H1 (cell line): ENCODE measurements around the gene AHR. TPM values are rescaled to one million over a fixed set of nuclear protein-coding genes. Genes with fewer than 3 reads are reported as not detected.

Experiments used
- CTCF ChIA-PET: fragments of 300-600 bp; sonication (Branson Sonifier 250); formaldehyde crosslinking; loops from one replicate; lab custom pipeline; 2021; ENCODE audit not compliant: partially characterized antibody; lab: Charles Lee
- POLR2A ChIA-PET: fragments of 300-600 bp; sonication (Branson Sonifier 250); formaldehyde crosslinking; loops from one replicate; lab custom pipeline; 2021; ENCODE audit warnings: inconsistent platforms; ENCODE audit not compliant: partially characterized antibody; lab: Charles Lee
- DNase-seq, 2 experiments: peaks; one replicate each; pipeline versions ENCODE4 v3.0.0 to v3.0.0-alpha.2; 2010 to 2022; ENCODE audit warnings: low spot score in 2 of 2, low read depth in 1 of 2, mixed read lengths in 1 of 2
- FAIRE-seq: peaks from 2 replicates; lab custom pipeline; 2011; peaks lifted over from hg19 to GRCh38; lab: Jason Lieb, UNC
- H2AFZ ChIP-seq: 2 replicates; pipeline ENCODE4 v1.8.1; 2012; ENCODE audit warnings: low read length, inconsistent platforms
- H2AK5ac ChIP-seq: 2 replicates; pipeline ENCODE4 v1.6.1; 2013; ENCODE audit warnings: low read depth, low read length
- H2BK120ac ChIP-seq: replicated peaks from 2 replicates; pipeline ENCODE3; 2013; ENCODE audit warnings: low read depth, low read length, inconsistent platforms
- H2BK12ac ChIP-seq: 2 replicates; pipeline ENCODE4 v1.6.1; 2013; ENCODE audit warnings: low read depth, low read length
- H2BK15ac ChIP-seq: 2 replicates; pipeline ENCODE4 v1.6.1; 2013; ENCODE audit warnings: low read length
- H2BK20ac ChIP-seq: 2 replicates; pipeline ENCODE4 v1.6.1; 2013; ENCODE audit warnings: low read length
- H2BK5ac ChIP-seq: 2 replicates; pipeline ENCODE4 v1.6.1; 2013; ENCODE audit warnings: low read depth, low read length
- H3K14ac ChIP-seq: 2 replicates; pipeline ENCODE4 v1.6.1; 2013; ENCODE audit warnings: inconsistent platforms; ENCODE audit not compliant: insufficient read length
- H3K18ac ChIP-seq: 2 replicates; pipeline ENCODE4 v1.6.1; 2013; ENCODE audit warnings: low read length; ENCODE audit errors: extremely low read depth
- H3K23ac ChIP-seq: 2 replicates; pipeline ENCODE4 v1.6.1; 2013; ENCODE audit warnings: inconsistent platforms; ENCODE audit not compliant: insufficient read length
- H3K23me2 ChIP-seq: 2 replicates; pipeline ENCODE4 v1.6.1; 2013; ENCODE audit warnings: low read depth, low read length
- H3K27ac ChIP-seq: 2 replicates; pipeline ENCODE4 v1.6.1; 2011; ENCODE audit warnings: low read depth, low read length, inconsistent platforms
- H3K27me3 ChIP-seq, 4 experiments: replicated peaks in 1 of 4; 1 replicate in 1 of 4; 2 replicates in 3 of 4; pipeline versions ENCODE4 v1.6.1 to v1.8.1; 2011 to 2013; ENCODE audit warnings: low read length in 3 of 4, mild to moderate bottlenecking in 3 of 4, inconsistent platforms in 2 of 4, mixed read lengths in 2 of 4, moderate library complexity in 1 of 4; ENCODE audit not compliant: control insufficient read depth in 3 of 4, insufficient read depth in 3 of 4; ENCODE audit errors: extremely low read depth in 1 of 4
- H3K36me3 ChIP-seq, 4 experiments: 2 replicates each; pipeline versions ENCODE4 v1.6.1 to v1.8.1; 2011 to 2013; ENCODE audit warnings: mild to moderate bottlenecking in 4 of 4, low read length in 3 of 4, moderate library complexity in 2 of 4, control low read depth in 1 of 4, inconsistent platforms in 1 of 4; ENCODE audit not compliant: insufficient read depth in 4 of 4, control insufficient read depth in 2 of 4
- H3K4ac ChIP-seq: replicated peaks from 2 replicates; pipeline ENCODE3; 2013; ENCODE audit warnings: low read length, low read depth, mixed read lengths, inconsistent platforms; ENCODE audit not compliant: insufficient read length
- H3K4me1 ChIP-seq, 4 experiments: replicated peaks in 1 of 4; 1 replicate in 1 of 4; 2 replicates in 3 of 4; pipeline versions ENCODE4 v1.6.1 to v1.8.1; 2011 to 2013; ENCODE audit warnings: low read length in 3 of 4, inconsistent platforms in 2 of 4, mixed read lengths in 1 of 4; ENCODE audit not compliant: insufficient read depth in 4 of 4, control insufficient read depth in 3 of 4
- H3K4me2 ChIP-seq, 2 experiments: 2 replicates each; pipeline versions ENCODE4 v1.6.1 to v1.8.1; 2011 to 2013; ENCODE audit warnings: low read depth in 2 of 2, low read length in 2 of 2, control low read depth in 1 of 2, inconsistent platforms in 1 of 2, mild to moderate bottlenecking in 1 of 2; ENCODE audit not compliant: insufficient read depth in 1 of 2
- H3K4me3 ChIP-seq, 4 experiments: fragments of 200-600, 300-600 bp in 1 of 4; sonication (generic), shearing (Covaris generic), sonication (Bioruptor Twin) in 1 of 4; 2 replicates each; pipeline versions ENCODE4 v1.5.1 to v1.8.1; 2011 to 2016; ENCODE audit warnings: low read length in 4 of 4, low read depth in 3 of 4, control low read depth in 2 of 4, inconsistent platforms in 2 of 4, mild to moderate bottlenecking in 2 of 4, mixed read lengths in 1 of 4, moderate library complexity in 1 of 4; ENCODE audit not compliant: insufficient read depth in 2 of 4; ENCODE audit errors: extremely low read depth in 1 of 4
- H3K56ac ChIP-seq: replicated peaks from 2 replicates; pipeline ENCODE3; 2013; ENCODE audit warnings: low read depth, mild to moderate bottlenecking, mixed read lengths, low read length, inconsistent platforms; ENCODE audit not compliant: insufficient read length
- H3K79me1 ChIP-seq: 2 replicates; pipeline ENCODE4 v1.6.1; 2013; ENCODE audit warnings: low read depth, low read length, control low read depth
- H3K79me2 ChIP-seq, 2 experiments: 2 replicates each; pipeline versions ENCODE4 v1.6.1 to v1.8.1; 2012 to 2013; ENCODE audit warnings: low read length in 2 of 2, mild to moderate bottlenecking in 2 of 2, inconsistent platforms in 1 of 2; ENCODE audit not compliant: insufficient read depth in 2 of 2, control insufficient read depth in 1 of 2
- H3K9ac ChIP-seq, 4 experiments: replicated peaks in 1 of 4; 1 replicate in 1 of 4; 2 replicates in 3 of 4; pipeline versions ENCODE4 v1.6.1 to v1.8.1; 2011 to 2013; ENCODE audit warnings: low read depth in 3 of 4, low read length in 3 of 4, control low read depth in 2 of 4, mild to moderate bottlenecking in 2 of 4, moderate library complexity in 2 of 4, inconsistent platforms in 1 of 4; ENCODE audit errors: extremely low read depth in 1 of 4
- H3K9me3 ChIP-seq, 2 experiments: 2 replicates each; pipeline versions ENCODE4 v1.6.1 to v1.8.1; 2012 to 2013; ENCODE audit warnings: mild to moderate bottlenecking in 2 of 2, moderate library complexity in 2 of 2, control low read depth in 1 of 2, inconsistent platforms in 1 of 2, low read depth in 1 of 2, low read length in 1 of 2, mixed read lengths in 1 of 2; ENCODE audit not compliant: insufficient read depth in 2 of 2
- H4K20me1 ChIP-seq, 2 experiments: replicated peaks in 1 of 2; 2 replicates each; pipeline versions ENCODE3 to v1.8.1; 2011 to 2013; ENCODE audit warnings: inconsistent platforms in 2 of 2, low read length in 2 of 2, mild to moderate bottlenecking in 1 of 2; ENCODE audit not compliant: insufficient read depth in 2 of 2, control insufficient read depth in 1 of 2
- H4K5ac ChIP-seq: 2 replicates; pipeline ENCODE4 v1.6.1; 2013; ENCODE audit warnings: low read length, low read depth, mixed read lengths, inconsistent platforms; ENCODE audit not compliant: insufficient read length
- H4K8ac ChIP-seq: 2 replicates; pipeline ENCODE4 v1.8.0; 2013; ENCODE audit warnings: mild to moderate bottlenecking, moderate library complexity, low read length, inconsistent platforms; ENCODE audit not compliant: insufficient read depth; ENCODE audit errors: extremely low read depth
- H4K91ac ChIP-seq: replicated peaks from 2 replicates; pipeline ENCODE3; 2013; ENCODE audit warnings: low read length, mixed read lengths, inconsistent platforms; ENCODE audit not compliant: insufficient read length
- WGBS, 2 experiments: shearing (Covaris generic) in 1 of 2; methylation state at CpG; one replicate each; pipeline versions ENCODE4 v1.1.6 to v1.1.7; 2013 to 2015; ENCODE audit warnings: low lambda C conversion rate in 2 of 2, mixed read lengths in 2 of 2, inconsistent platforms in 1 of 2, low coverage in 1 of 2, missing lambda C conversion rate in 1 of 2; ENCODE audit not compliant: insufficient replicate concordance in 2 of 2, insufficient coverage in 1 of 2, insufficient read length in 1 of 2; ENCODE audit errors: extremely low coverage in 1 of 2, missing lambda C conversion rate in 1 of 2; 5-methylcytosine and 5-hydroxymethylcytosine counted together
- polyA plus RNA-seq, 7 experiments: library from polyadenylated mRNA; depleted of rRNA in 3 of 7; stranded (reverse) in 5 of 7; unstranded in 2 of 7; fragments of >200 nt in 5 of 7; fragments of 200-250 nt in 2 of 7; gene quantifications; 1 replicate in 5 of 7; 2 replicates in 1 of 7; 4 replicates in 1 of 7; pipeline versions ENCODE4 v1.2.1 to v1.2.3, GENCODE V29; 2011 to 2013; ENCODE audit warnings: missing spikeins in 2 of 7, mixed read lengths in 2 of 7
- total RNA-seq: library from RNA; stranded (reverse); fragmentation: NEBNext Ultra II Directional; extraction: Animal tissue kit (Norgen Biotek cat#: 25700); gene quantifications from 2 replicates; pipeline ENCODE4 v1.2.1, GENCODE V29; 2021

AHR gene
- total and polyA plus RNA-seq, 2 of the 8 experiments (the other 6 are each of a cell fraction or from before 2014, with no cell fraction given), result 1.4 to 9.7 TPM

GRCh38 chr7:17307000-17307399 is 8.5 kb downstream of the AHR start:
- H2AK5ac ChIP-seq, result no peak overlapping the region
- ChIA-PET POLR2A (no interaction called here), CTCF (interaction anchor here (0.9 to 2.1 kb wide), 4 partner anchors 128 to 327 kb away, joined by 3 to 5 read pairs (median 4); no protein-coding TSS in a partner anchor)
- WGBS, 2 experiments, result 84% methylated on average over 1 of the region's 1 CpG; no CpG with 5 or more reads in 1 of the 2 experiments
- no peak overlapping the region for H3K4me2 ChIP-seq
- no peaks in the 10 kb centered on the region; the same call in 1 of the 2 replicates for H3K79me1 ChIP-seq
- no peak overlapping the region for H3K27ac ChIP-seq
- H3K23me2 ChIP-seq, result no peaks in the 10 kb centered on the region
- H4K8ac ChIP-seq, result no peak overlapping the region
- H4K20me1 ChIP-seq, result no peaks in the 10 kb centered on the region
- no peak overlapping the region for H3K56ac ChIP-seq
- H3K27me3 ChIP-seq, result no peaks in the 10 kb centered on the region
- peaks cover 0 to 3% (median 0%) of the 10 kb centered on the region in 4 experiments; a peak in 1 of 8 replicates for H3K36me3 ChIP-seq
- no peak overlapping the region for H3K9ac ChIP-seq
- H3K79me2 ChIP-seq, result peaks cover 0 to 79% of the 10 kb centered on the region in 2 experiments; a peak in 3 of 4 replicates
- no peak overlapping the region for H3K14ac ChIP-seq
- DNase-seq, result no peak
- no peak overlapping the region for H2BK120ac ChIP-seq
- no peak overlapping the region for H4K91ac ChIP-seq
- no peak overlapping the region for H3K23ac ChIP-seq
- H3K4ac ChIP-seq, result no peak overlapping the region
- H2BK5ac ChIP-seq, result no peak overlapping the region
- H2BK15ac ChIP-seq, result no peak overlapping the region
- no peak overlapping the region for H3K4me3 ChIP-seq
- H2AFZ ChIP-seq, result no peak overlapping the region
- H3K4me1 ChIP-seq, result peaks cover 3 to 15% (median 13%) of the 10 kb centered on the region in 4 experiments; a peak in 6 of 7 replicates
- FAIRE-seq, result no peak
- no peak overlapping the region for H2BK12ac ChIP-seq
- no peak overlapping the region for H3K18ac ChIP-seq
- H4K5ac ChIP-seq, result no peak overlapping the region
- H2BK20ac ChIP-seq, result no peak overlapping the region
- H3K9me3 ChIP-seq, result no peaks in the 10 kb centered on the region
